Esophagus squamous epithelium (tissue), 4 donors: ENCODE results near the gene DHX8.

Experiments
- POLR2A ChIP-seq, 4 donors: fragments of 450-650 bp; IDR thresholded peaks; one replicate each; pipeline ENCODE4 v1.6.1; 2017; ENCODE audit warnings: antibody characterized with exemption in 4 of 4, mild to moderate bottlenecking in 4 of 4, moderate library complexity in 3 of 4
- TF ChIP-seq, protein P1 (sequence below), 6 experiments: fragments of 450-650 bp in 4 of 6; fragments of 200-600 bp in 2 of 6; sonication (generic) in 2 of 6; IDR thresholded peaks; one replicate each; pipeline ENCODE4 v1.5.1; 2016 to 2019; ENCODE audit warnings: antibody characterized with exemption in 6 of 6, mild to moderate bottlenecking in 4 of 6, moderate library complexity in 4 of 6

DNA sequence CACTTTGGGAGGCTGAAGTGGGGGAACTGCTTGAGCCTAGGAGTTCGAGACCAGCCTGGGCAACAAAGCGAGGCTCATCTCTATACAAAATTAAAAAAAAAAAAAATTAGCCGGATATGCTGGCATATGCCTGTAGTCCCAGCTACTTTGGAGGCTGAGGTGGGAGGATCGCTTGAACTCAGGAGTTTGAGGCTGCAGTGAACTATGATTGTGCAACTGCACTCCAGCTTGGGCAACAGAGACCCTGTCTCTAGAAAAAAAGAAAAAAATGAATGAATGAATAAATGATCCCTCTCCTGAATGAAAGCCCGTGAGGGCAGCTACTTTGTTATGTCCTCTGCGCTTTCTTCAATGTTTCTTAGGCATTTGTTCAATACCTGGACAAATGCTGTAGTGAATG is 27.7 kb upstream of the DHX8 start:
- no peak for TF ChIP-seq POLR2A (IDR thresholded peaks at IDR 0.05)
- TF ChIP-seq, protein P1, sequence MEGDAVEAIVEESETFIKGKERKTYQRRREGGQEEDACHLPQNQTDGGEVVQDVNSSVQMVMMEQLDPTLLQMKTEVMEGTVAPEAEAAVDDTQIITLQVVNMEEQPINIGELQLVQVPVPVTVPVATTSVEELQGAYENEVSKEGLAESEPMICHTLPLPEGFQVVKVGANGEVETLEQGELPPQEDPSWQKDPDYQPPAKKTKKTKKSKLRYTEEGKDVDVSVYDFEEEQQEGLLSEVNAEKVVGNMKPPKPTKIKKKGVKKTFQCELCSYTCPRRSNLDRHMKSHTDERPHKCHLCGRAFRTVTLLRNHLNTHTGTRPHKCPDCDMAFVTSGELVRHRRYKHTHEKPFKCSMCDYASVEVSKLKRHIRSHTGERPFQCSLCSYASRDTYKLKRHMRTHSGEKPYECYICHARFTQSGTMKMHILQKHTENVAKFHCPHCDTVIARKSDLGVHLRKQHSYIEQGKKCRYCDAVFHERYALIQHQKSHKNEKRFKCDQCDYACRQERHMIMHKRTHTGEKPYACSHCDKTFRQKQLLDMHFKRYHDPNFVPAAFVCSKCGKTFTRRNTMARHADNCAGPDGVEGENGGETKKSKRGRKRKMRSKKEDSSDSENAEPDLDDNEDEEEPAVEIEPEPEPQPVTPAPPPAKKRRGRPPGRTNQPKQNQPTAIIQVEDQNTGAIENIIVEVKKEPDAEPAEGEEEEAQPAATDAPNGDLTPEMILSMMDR (IDR thresholded peaks at IDR 0.05), result no peak
